ELR (cell line): ENCODE data around the gene CRYGC.
"Not testable (repeated sequence)": the region's sequence is repeated elsewhere in the genome, so short reads cannot be mapped to it uniquely, and the experiment has no call there.

Source experiments
- DNase-seq: peaks from one replicate; pipeline ENCODE4 v3.0.0-alpha.2; 2015; ENCODE audit warnings: low read depth

The CRYGC gene

GRCh38 chr2:208129744-208130711 is at the start of gene CRYGC:
CRYGC (minus strand) TSS chr2:208129828; CDS start chr2:208129792, 36 bp downstream.
- DNase-seq, result peak; percentile 26

GRCh38 chr2:208179028-208179609 is 49.5 kb upstream of the CRYGC start:
- DNase-seq, result no peak

GRCh38 chr2:208175840-208176153 is 46.2 kb upstream of the CRYGC start:
- DNase-seq, result no peak

- peak; percentile 88 for DNase-seq
These were observed 45.6 kb upstream of the CRYGC start for GRCh38 chr2:208175069-208175839.

GRCh38 chr2:208174144-208174543 is 44.5 kb upstream of the CRYGC start:
- DNase-seq, result no peak

GRCh38 chr2:208172125-208172524 is 42.5 kb upstream of the CRYGC start:
- no peak for DNase-seq

- DNase-seq, result no peak
These were observed 35.5 kb upstream of the CRYGC start for GRCh38 chr2:208164951-208165755.

- no peak for DNase-seq
These were observed 33.9 kb upstream of the CRYGC start, which contains the start of gene CRYGA for GRCh38 chr2:208163489-208163888. CRYGA (minus strand) TSS chr2:208163589; CDS start chr2:208163556, 33 bp downstream.

GRCh38 chr2:208156439-208156838 is 26.8 kb upstream of the CRYGC start:
- DNase-seq, result no peak

- no peak for DNase-seq
These were observed 23.5 kb upstream of the CRYGC start for GRCh38 chr2:208153156-208153555.

GRCh38 chr2:208150956-208151355 is 21.3 kb upstream of the CRYGC start:
- no peak for DNase-seq

- DNase-seq, result no peak
These were observed 20.5 kb upstream of the CRYGC start for GRCh38 chr2:208150094-208150493.

GRCh38 chr2:208148803-208149202 is 19.2 kb upstream of the CRYGC start:
- peak; percentile 14 for DNase-seq

- no peak for DNase-seq
These were observed 18.1 kb upstream of the CRYGC start for GRCh38 chr2:208147759-208148158.

- DNase-seq, result no peak
These were observed 17.4 kb upstream of the CRYGC start for GRCh38 chr2:208147008-208147407.

GRCh38 chr2:208146006-208146405 is 16.4 kb upstream of the CRYGC start, which contains the start of gene CRYGB:
CRYGB (minus strand) TSS chr2:208146158; CDS start chr2:208146120, 38 bp downstream.
- DNase-seq, result no peak

GRCh38 chr2:208142925-208143799 is 13.5 kb upstream of the CRYGC start:
- no peak for DNase-seq

GRCh38 chr2:208142240-208142924 is 12.8 kb upstream of the CRYGC start:
- no peak for DNase-seq

GRCh38 chr2:208139447-208139846 is 9.8 kb upstream of the CRYGC start:
- no peak for DNase-seq

GRCh38 chr2:208138334-208138733 is 8.7 kb upstream of the CRYGC start:
- not testable (repeated sequence) for DNase-seq
